GM10847 (cell line): ENCODE results near the gene NONO.

Experiments used
- POLR2A ChIP-seq: IDR thresholded peaks from 2 replicates; pipeline ENCODE4 v1.6.1; 2011; ENCODE audit not compliant: insufficient read length; ENCODE audit errors: extremely low read depth

Gene NONO, protein sequence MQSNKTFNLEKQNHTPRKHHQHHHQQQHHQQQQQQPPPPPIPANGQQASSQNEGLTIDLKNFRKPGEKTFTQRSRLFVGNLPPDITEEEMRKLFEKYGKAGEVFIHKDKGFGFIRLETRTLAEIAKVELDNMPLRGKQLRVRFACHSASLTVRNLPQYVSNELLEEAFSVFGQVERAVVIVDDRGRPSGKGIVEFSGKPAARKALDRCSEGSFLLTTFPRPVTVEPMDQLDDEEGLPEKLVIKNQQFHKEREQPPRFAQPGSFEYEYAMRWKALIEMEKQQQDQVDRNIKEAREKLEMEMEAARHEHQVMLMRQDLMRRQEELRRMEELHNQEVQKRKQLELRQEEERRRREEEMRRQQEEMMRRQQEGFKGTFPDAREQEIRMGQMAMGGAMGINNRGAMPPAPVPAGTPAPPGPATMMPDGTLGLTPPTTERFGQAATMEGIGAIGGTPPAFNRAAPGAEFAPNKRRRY

DNA sequence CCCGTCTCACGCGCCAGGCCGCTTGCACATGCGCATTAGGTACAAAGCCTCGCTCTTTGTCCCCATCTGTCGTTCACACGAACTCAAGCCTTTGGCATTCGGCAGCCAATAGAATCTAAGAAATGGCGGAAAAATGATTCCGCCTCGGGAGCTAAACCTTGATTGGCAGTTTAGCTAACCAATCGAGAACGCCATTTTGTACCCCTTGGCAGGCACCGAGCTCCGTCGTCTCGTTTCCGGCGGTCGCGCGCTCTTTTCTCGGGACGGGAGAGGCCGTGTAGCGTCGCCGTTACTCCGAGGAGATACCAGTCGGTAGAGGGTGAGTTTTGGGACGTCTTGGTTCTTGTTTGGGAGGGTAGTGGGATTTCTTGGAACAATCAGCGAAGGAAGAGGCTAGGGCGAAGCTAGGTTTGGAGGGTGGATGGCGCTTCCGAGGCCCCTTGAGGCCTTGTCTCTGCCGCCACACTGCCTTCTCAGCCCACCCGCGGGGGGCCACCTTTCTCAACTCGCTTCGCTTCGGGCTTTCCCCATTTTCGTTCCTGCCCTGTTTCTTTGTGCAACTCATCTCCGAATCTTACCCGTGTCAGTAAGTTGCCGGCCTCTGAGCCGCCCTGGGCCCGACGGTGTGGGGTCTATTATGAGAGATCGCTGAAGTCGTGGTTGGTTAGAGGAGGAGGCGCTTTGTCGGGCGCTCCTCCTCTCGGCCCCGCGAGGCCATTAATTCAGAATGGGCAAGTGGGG lies at the start of gene NONO:
TSS of gene NONO (plus strand) at position 233 of the 741 bp plus-strand sequence. CDS start 7,003 bp downstream, outside the sequence.
- TF ChIP-seq POLR2A: peak; percentile 51

DNA sequence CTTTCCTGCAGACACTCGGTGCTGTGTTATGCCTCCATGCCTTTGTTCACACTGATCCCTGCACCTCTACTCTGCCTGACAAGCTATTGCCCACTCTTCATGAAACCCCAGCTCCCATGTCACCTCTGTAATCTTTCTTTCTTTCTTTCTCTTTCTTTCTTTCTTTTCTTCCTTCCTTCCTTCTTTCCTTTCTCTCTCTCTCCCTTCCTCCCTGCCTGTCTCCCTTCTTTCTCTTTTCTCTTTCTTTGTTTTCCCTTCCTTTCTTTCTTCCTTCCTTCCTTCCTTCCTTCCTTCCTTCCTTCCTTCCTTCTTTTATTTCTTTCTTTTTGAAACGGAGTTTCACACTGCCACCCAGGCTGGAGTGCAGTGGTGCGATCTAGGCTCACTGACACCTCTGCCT lies 48.0 kb upstream of the NONO start:
- TF ChIP-seq POLR2A: no peak

DNA sequence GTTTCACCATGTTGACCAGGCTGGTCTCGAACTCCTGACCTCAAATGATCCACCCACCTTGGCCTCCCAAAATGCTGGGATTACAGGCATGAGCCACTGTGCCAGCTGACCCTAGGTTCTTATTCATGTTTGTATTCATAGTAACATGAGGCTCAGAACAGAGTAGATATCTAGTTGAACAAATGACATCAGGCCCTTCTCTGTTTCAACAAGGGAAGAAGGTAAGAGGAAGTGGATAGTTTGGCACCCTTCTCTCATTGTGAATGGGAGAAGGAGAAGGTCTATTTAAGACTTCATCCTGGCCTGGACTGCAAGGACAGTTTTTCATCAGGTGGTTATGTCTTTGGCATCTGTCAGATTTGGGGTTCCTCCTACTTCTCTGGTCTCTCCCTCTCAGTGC lies 46.6 kb upstream of the NONO start:
- TF ChIP-seq POLR2A: no peak

DNA sequence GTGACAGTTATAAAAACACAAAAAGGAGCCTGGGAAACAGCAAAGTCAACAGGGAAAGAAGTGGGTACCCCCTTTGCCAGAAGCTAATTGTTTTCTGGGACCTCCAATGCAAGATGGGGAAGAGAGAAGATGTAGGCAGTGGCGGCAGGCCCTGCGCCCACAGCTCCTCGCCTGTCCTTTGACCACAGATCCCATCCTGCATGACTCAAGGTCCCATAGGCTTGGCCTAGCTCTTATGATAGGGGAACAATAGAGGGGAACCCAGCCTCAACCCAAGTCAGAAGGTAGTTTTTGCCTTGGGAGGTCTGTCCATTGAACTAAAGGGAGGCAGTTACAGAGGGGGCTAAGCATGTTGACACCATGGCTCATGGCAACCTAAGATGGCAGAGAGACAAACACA lies 43.7 kb upstream of the NONO start:
- TF ChIP-seq POLR2A: no peak

DNA sequence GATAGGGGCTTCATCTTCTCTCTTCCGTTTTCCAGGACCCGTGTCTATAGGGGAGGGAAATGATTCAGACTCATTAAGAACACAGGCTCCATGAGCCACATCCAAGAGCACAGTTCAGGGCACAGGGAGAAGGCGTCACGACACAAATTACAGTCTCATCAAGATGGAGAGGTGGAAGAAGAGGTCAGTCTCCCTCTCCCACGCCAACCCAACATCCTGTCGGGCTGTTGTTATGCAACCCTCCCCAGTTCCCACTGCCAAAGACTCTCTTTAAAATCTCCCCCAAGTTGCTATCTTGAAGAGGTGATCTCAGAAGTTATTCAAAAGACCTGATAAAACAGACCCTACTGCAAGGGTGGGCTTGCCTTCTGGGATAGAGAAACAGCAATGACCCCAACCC lies 42.1 kb upstream of the NONO start:
- TF ChIP-seq POLR2A: no peak

DNA sequence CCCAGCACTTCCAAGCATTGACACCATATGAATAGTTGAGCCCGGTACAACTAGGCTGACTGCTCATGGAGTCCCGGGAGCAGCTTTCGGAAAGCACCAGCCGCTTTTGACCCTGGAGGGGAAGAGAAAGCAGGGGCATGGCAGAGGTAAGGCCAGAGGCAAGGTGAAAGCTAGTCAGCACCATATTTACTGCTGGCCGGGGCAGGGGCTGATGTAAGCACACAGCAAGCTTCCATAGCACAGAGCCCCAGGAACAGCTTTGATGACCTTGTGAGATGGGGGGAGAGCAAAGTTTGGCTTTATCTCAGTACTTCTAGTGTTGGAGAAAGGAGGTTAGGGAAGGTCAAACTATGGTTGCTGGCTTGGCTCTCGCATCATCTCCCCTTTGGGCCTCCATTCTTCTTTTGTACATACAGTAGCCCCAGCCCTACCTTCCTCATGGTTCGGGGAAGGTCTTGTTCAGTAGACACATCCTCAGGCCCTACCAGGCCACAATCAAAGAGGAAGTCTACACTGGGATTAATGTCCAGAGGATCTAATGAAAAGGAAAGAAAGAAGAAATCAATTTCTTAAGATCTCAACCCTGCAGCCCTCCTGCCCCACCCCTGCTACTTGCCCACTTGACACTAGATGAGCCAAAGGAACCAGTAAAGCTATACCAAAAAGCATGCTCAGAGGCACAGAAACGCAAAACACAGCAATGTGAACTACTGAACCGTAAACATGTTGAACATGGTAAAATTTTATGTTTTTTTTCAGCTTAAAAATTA lies 38.9 kb upstream of the NONO start:
- no peak for TF ChIP-seq POLR2A

DNA sequence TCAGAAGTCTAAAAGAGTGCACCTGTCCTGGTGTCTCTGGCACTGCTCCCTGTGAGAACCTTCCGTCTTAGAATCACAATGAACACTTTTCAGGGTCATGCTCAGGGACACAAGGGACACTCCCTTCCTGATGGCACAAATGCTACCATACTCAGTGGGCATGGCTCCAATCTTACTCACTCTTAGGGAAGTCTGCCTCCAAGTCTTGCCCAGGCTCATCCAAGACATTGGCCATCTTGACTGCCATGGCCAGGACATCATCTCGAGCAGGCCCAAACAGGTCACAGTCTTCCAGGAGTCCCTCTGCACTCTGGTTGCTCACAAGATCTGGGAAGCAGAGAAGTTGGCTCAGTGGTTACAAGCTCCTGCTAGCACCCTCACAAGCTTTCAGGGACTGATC lies 38.3 kb upstream of the NONO start:
- no peak for TF ChIP-seq POLR2A

DNA sequence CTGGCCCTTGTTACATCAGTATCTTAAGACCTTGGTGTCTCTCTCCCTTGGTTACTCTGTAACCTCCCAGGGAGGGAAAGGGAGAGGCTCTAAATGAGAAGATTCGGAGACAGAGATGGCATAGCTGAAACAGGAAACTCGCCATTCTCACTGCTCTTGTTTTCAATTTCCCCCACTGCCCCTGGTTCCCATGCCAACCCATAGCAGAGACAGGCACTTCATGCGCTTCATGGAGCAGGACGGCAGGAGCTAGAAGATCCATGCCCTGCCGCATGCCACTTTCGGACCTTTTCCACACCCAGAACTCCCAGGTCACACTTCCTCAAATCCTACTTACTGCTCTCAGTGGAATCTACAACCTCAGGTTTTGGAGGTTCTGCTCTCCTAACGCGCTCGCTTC lies 32.6 kb upstream of the NONO start:
- no peak for TF ChIP-seq POLR2A

DNA sequence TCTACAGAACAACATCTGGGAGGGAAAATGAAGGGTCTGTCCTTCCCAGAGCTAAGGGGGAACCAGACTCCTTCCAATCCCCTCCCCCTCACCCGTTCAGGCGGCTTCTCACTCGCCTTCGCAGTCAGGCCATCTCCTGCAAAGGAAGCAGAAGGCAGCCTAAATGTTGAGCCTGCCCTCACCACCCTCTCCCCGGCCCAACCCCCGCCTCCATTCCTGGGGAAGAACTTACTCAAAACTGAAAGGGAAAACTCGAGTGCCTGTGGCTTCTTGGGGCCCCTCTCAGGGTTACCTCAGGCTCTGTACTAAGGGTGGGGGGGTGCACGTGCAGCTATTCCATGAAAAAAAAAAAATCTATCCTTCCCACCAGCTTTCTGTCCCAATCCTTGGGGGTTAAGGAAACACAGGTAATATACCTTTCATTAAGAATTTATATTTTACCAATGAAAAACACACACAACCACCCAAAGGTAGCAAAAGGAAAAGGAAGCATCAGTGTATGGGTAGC lies 31.9 kb upstream of the NONO start:
- TF ChIP-seq POLR2A: no peak

DNA sequence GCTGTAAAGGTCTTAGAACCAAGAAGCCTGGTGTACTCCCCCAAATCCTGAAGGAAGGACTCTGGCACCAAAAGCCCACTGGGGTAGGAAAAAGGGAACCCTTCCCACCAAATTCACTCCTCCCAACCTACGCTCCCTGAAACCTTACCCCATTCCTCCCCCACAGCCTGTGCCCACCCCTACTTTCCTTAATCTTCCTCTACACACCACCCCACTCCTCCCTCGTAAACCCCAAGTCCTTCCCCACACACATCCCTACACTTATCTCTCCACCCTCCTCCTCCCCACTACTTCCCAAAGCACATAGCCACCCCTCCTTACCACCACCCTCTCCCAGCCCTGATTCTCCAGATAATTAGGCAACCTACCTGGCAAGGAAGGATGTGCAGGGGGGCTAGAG lies 31.2 kb upstream of the NONO start:
- TF ChIP-seq POLR2A: no peak

DNA sequence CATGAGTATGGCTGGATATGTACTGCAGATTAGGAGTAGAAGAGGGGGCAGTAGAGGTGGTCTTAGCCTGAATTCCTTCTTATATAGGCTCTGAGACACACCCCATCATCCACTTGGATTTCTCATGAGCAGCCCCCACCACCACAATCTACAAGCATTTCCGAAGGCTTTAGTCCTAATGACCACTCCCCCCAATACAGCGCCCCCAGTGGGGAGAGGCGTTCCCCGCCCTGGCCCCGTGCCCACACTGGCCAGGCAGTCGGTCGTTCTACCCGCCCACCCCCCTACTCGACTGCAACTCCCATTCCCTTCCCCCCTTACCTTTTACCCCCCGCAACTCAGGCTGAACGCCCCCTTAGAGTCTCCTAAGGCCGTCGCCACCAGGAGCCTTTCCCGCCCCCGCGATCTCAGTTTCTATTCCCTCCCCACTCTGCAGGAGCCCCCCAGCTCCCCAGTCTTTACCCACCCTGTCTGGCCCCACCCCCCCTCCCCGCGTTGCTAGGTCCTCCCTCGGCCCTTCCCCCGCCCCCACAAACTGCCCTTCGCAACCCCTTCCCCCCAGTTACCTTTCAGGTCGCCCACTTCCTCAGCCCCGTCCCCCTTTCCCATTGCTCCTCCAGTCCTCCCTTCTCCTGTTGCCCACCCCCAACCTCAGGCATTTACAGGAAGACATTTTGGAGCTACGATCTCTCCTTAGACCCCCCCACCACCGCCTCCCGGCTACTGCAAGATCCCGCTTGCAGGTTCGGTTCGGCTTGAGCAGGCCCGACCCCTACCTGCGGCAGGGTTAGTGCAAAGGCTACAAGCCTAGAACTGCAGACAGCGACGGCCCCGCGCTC lies 30.0 kb upstream of the NONO start:
- TF ChIP-seq POLR2A: no peak

DNA sequence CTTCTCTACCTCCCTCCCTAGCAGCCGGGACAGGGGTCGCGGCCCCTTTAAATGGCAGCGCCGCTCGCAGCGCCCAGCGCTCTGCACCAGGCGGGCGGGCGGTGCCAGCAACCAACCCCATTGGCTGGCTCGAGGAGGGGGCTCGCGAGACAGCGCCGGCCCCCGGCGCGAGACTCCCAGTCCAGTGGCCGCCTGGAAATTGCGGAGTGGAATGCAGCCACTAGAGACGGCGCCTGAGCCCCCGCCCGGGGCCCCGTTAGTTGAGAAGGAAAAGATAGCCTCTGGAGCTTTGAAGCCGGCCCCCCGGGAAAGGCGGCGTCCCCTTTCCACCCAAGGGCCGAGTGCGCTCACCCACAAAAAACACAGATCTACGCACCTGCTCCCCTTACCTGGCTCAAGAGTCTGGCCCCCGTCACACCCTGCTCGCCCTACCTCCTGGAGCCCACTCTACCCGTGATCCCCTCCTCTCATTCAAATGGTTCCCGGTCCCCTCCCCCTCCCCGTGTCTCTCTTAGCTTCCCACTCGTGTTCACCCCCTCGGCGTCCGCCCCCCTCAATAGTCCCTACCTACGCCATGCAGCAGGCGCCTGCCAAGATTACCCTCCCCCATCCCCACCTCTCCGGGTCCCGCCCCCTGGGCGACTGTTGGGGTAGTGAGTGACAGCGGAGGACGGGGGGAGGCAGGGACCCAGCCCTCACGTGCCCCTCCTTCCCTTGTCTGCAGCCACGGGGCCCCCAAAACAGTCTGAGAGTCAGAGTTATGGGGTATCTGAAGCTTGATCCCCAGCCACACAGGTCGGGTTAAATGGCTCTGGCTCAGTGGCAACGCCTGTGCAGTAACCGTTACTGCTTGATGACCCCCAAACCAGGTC lies 29.1 kb upstream of the NONO start, which contains the start of gene ZMYM3:
TSS of gene ZMYM3 (minus strand) at position 49 of the 872 bp plus-strand sequence. CDS start 885 bp downstream, outside the sequence.
- TF ChIP-seq POLR2A: peak; percentile 13

DNA sequence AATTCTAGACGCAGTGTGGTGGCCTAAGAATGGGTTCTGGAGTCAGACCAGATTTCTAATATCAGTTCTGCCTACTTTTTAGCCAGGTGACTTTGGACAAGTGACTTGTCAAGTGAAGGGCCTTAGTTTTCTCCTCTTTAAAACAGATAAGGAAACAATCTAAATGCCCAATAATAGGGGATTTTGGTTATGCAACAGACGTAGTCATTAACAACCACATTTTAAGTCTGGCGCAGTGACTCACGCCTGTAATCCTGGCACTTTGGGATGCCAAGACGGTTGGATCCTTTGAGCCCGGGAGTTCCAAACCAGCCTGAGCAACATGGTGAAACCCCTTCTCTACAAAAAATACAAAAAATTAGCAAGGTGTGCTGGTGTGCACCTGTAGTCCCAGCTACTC lies 27.4 kb upstream of the NONO start:
- no peak for TF ChIP-seq POLR2A
